Endothelial cell of umbilical vein (primary cell): ENCODE results near the gene PDGFA. TPM values are rescaled to one million over a fixed set of nuclear protein-coding genes. Genes with fewer than 3 reads are reported as not detected.

Experiments
- BruUV-seq: library from RNA; stranded (reverse); fragments of 400-500 nt; replicated peaks from 2 replicates; lab custom pipeline; 2021; lab: Mats Ljungman, UMichigan
- CTCF ChIA-PET: fragments of 300-600, 350-600 bp; sonication (Branson Sonifier 250); formaldehyde crosslinking; loops from one replicate; lab custom pipeline; 2021; ENCODE audit warnings: antibody characterized with exemption, inconsistent platforms; lab: Charles Lee
- POLR2A ChIA-PET: fragments of 300-600, 350-600 bp; sonication (Branson Sonifier 250); formaldehyde crosslinking; loops from one replicate; lab custom pipeline; 2021; ENCODE audit warnings: antibody characterized with exemption, inconsistent platforms; lab: Charles Lee
- DNase-seq: peaks from one replicate; pipeline ENCODE4 v3.0.0-alpha.2; 2011; ENCODE audit warnings: low read depth, low spot score
- FAIRE-seq: peaks from 2 replicates; lab custom pipeline; 2011; peaks lifted over from hg19 to GRCh38; lab: Jason Lieb, UNC
- H2AFZ ChIP-seq: 2 replicates; pipeline ENCODE4 v1.6.0; 2012; ENCODE audit warnings: low read depth, low read length, control low read depth, inconsistent platforms
- H3K27ac ChIP-seq: 2 replicates; pipeline ENCODE4 v1.5.1; 2011; ENCODE audit warnings: low read depth, mild to moderate bottlenecking, control low read depth, low read length, moderate library complexity; ENCODE audit not compliant: insufficient read depth
- H3K27me3 ChIP-seq, 2 experiments: 2 replicates each; pipeline versions ENCODE4 v1.6.0 to v1.6.1; 2011; ENCODE audit warnings: low read length in 2 of 2, mixed read lengths in 1 of 2; ENCODE audit not compliant: control insufficient read depth in 2 of 2, insufficient read depth in 2 of 2
- H3K36me3 ChIP-seq, 2 experiments: 2 replicates in 1 of 2; 3 replicates in 1 of 2; pipeline ENCODE4 v1.5.1; 2011; ENCODE audit warnings: low read length in 2 of 2, mild to moderate bottlenecking in 1 of 2, moderate library complexity in 1 of 2; ENCODE audit not compliant: control insufficient read depth in 2 of 2, insufficient read depth in 2 of 2; ENCODE audit errors: extremely low read depth in 1 of 2
- H3K4me1 ChIP-seq: 3 replicates; pipeline ENCODE4 v1.5.1; 2011; ENCODE audit warnings: mild to moderate bottlenecking, low read length; ENCODE audit not compliant: control insufficient read depth, insufficient read depth; ENCODE audit errors: extremely low read depth
- H3K4me2 ChIP-seq: 2 replicates; pipeline ENCODE4 v1.6.1; 2011; ENCODE audit warnings: low read length, control low read depth, mixed read lengths; ENCODE audit not compliant: insufficient read depth
- H3K4me3 ChIP-seq, 3 experiments: fragments of 200-600 bp in 1 of 3; sonication (generic), shearing (Covaris generic) in 1 of 3; replicated peaks in 1 of 3; 2 replicates each; pipeline ENCODE4 v1.5.1; 2011 to 2016; ENCODE audit warnings: control low read depth in 3 of 3, low read length in 3 of 3, mild to moderate bottlenecking in 2 of 3, inconsistent platforms in 1 of 3, low read depth in 1 of 3, moderate library complexity in 1 of 3; ENCODE audit not compliant: insufficient read depth in 1 of 3
- H3K79me2 ChIP-seq: 2 replicates; pipeline ENCODE4 v1.6.0; 2012; ENCODE audit warnings: low read length, inconsistent platforms; ENCODE audit not compliant: control insufficient read depth, insufficient read depth
- H3K9ac ChIP-seq: replicated peaks from 2 replicates; pipeline ENCODE3; 2011; ENCODE audit warnings: low read length, control low read depth; ENCODE audit not compliant: insufficient read depth; ENCODE audit errors: extremely low read depth
- H3K9me1 ChIP-seq: replicated peaks from 3 replicates; pipeline ENCODE4 v1.6.0; 2011; ENCODE audit warnings: mild to moderate bottlenecking, low read length; ENCODE audit not compliant: control insufficient read depth, insufficient read depth; ENCODE audit errors: extremely low read depth
- H3K9me3 ChIP-seq: replicated peaks from 2 replicates; pipeline ENCODE4 v1.5.1; 2012; ENCODE audit warnings: low read length, inconsistent platforms; ENCODE audit not compliant: control insufficient read depth, insufficient read depth
- H4K20me1 ChIP-seq: replicated peaks from 2 replicates; pipeline ENCODE3; 2011; ENCODE audit warnings: mild to moderate bottlenecking, low read length; ENCODE audit not compliant: control insufficient read depth, insufficient read depth; ENCODE audit errors: extremely low read depth
- EZH2 ChIP-seq: IDR thresholded peaks from 2 replicates; pipeline ENCODE4 v1.6.1; 2012; ENCODE audit warnings: borderline replicate concordance, low read depth, mild to moderate bottlenecking, moderate library complexity, low read length, inconsistent platforms; ENCODE audit not compliant: severe bottlenecking
- FOS ChIP-seq: IDR thresholded peaks from 2 replicates; pipeline ENCODE4 v1.6.1; 2011; ENCODE audit warnings: mild to moderate bottlenecking, low read length, moderate library complexity, borderline replicate concordance; ENCODE audit not compliant: insufficient read depth
- GATA2 ChIP-seq: IDR thresholded peaks from 2 replicates; pipeline ENCODE4 v1.7.0; 2011; ENCODE audit warnings: low read depth, mild to moderate bottlenecking, moderate library complexity, mixed read lengths, low read length; ENCODE audit not compliant: insufficient read length, insufficient read depth
- JUN ChIP-seq: IDR thresholded peaks from 2 replicates; pipeline ENCODE4 v1.6.1; 2011; ENCODE audit warnings: borderline replicate concordance, low read depth; ENCODE audit not compliant: insufficient read length, insufficient read depth
- MYC ChIP-seq: IDR thresholded peaks from one replicate; pipeline ENCODE4 v1.6.1; 2011; ENCODE audit warnings: mild to moderate bottlenecking, low read depth, low read length
- POLR2A ChIP-seq: IDR thresholded peaks from 2 replicates; pipeline ENCODE4 v1.6.1; 2012; ENCODE audit warnings: low read depth, mild to moderate bottlenecking, control low read depth, low read length
- POLR2AphosphoS5 ChIP-seq: IDR thresholded peaks from 2 replicates; pipeline ENCODE4 v1.6.1; 2012; ENCODE audit warnings: low read depth, mild to moderate bottlenecking, control low read depth, low read length, moderate library complexity; ENCODE audit not compliant: insufficient read depth
- dilution Hi-C: fragments of 300-500 bp; cut with MboI; formaldehyde crosslinking; loops from one replicate; pipeline ENCODE4 v1.15.0; 2019; ENCODE audit warnings: low sequenced_read_pairs; ENCODE audit not compliant: extremely low pct_ligation_motif_present
- intact Hi-C: fragments of 100-400 bp; cut with micrococcal nuclease; formaldehyde crosslinking; loops from one replicate; pipeline ENCODE4 v1.10.0; 2022
- polyA plus RNA-seq, 4 experiments: library from polyadenylated mRNA; depleted of rRNA in 3 of 4; stranded (reverse) in 3 of 4; unstranded in 1 of 4; fragments of >200 nt; gene quantifications; 2 replicates each; pipeline versions ENCODE4 v1.2.1 to v1.2.3, GENCODE V29; 2011 to 2012; ENCODE audit warnings: missing spikeins in 1 of 4
- total RNA-seq: library from RNA; stranded (reverse); gene quantifications from 2 replicates; pipeline ENCODE4 v1.2.3, GENCODE V29; 2021
- TF ChIP-seq, protein P1 (sequence below), 2 donors: IDR thresholded peaks; 1 replicate in 1 of 2; 2 replicates in 1 of 2; pipeline ENCODE4 v1.5.1; 2011; ENCODE audit warnings: low read length in 2 of 2, mild to moderate bottlenecking in 2 of 2, moderate library complexity in 2 of 2, control low read depth in 1 of 2, inconsistent platforms in 1 of 2, low read depth in 1 of 2; ENCODE audit not compliant: insufficient read depth in 1 of 2; ENCODE audit errors: extremely low read depth in 1 of 2
- TF ChIP-seq, protein P2 (sequence below): IDR thresholded peaks from 2 replicates; pipeline ENCODE4 v1.6.1; 2011; ENCODE audit not compliant: insufficient read depth, insufficient read length

PDGFA gene
- total and polyA plus RNA-seq, 2 donors (not counting 3 experiments of a cell fraction or from before 2014, with no cell fraction given), result 17.4 to 62.4 TPM

DNA sequence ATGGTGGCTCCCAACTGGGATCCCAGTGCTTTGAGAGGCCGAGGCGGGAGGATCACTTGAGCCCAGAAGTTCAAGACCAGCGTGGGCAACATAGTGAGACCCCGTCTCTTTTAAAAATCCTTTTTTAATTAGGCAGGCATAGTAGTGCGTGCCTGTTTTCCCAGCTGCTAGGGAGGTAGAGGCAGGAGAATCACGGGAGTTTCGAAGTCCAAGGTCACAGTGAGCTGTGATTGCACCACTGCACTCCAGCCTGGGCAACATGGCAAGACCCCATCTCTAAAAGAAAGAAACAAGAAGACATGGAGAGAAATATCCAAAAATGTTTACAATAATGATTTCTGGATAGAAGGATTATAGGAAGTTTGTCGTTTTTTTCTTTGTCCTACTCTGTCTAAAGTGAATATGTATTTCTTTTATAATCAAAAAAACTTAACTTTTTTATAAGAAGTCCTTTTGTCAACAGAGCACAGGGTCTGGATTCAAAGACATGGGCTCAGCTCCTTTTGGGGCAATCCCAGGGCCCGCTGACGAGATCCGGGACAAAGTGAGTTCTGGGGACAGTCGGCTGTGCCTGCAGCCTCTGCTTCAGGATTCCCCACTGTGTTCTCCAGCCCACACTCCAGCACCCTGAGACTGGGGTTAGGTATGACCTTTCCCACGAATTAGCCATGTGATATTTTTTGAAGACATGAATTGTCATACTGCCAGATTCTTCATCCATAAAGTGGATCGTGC, 45.6 kb downstream of the PDGFA start:
- Histone ChIP-seq H2AFZ (no peak overlapping the region), H3K4me2 (no peak overlapping the region), H3K27me3 (no peaks in the 10 kb centered on the region), H3K27ac (no peak overlapping the region), H3K4me3 (no peak overlapping the region), H3K36me3 (no peaks in the 10 kb centered on the region), H3K79me2 (no peaks in the 10 kb centered on the region), H3K4me1 (peaks cover 21% of the 10 kb centered on the region), H3K9me1 (no peaks in the 10 kb centered on the region), H4K20me1 (no peaks in the 10 kb centered on the region), H3K9ac (no peak overlapping the region), H3K9me3 (no peaks in the 10 kb centered on the region)
- intact Hi-C loops, result no loop called here
- POLR2A ChIA-PET, result no interaction called here
- dilution Hi-C loops, result no loop called here
- CTCF ChIA-PET, result no interaction called here
- TF ChIP-seq MYC (no peak), EZH2 (no peak), FOS (no peak), GATA2 (no peak), POLR2A (no peak), JUN (no peak), POLR2AphosphoS5 (no peak)
- TF ChIP-seq, protein P1, sequence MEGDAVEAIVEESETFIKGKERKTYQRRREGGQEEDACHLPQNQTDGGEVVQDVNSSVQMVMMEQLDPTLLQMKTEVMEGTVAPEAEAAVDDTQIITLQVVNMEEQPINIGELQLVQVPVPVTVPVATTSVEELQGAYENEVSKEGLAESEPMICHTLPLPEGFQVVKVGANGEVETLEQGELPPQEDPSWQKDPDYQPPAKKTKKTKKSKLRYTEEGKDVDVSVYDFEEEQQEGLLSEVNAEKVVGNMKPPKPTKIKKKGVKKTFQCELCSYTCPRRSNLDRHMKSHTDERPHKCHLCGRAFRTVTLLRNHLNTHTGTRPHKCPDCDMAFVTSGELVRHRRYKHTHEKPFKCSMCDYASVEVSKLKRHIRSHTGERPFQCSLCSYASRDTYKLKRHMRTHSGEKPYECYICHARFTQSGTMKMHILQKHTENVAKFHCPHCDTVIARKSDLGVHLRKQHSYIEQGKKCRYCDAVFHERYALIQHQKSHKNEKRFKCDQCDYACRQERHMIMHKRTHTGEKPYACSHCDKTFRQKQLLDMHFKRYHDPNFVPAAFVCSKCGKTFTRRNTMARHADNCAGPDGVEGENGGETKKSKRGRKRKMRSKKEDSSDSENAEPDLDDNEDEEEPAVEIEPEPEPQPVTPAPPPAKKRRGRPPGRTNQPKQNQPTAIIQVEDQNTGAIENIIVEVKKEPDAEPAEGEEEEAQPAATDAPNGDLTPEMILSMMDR (IDR thresholded peaks at IDR 0.05; ENCODE audit: extremely low read depth in 1 of 2, insufficient read depth in 1 of 2, low read depth in 1 of 2, low read length in 2 of 2), result no peak
- TF ChIP-seq, protein P2, sequence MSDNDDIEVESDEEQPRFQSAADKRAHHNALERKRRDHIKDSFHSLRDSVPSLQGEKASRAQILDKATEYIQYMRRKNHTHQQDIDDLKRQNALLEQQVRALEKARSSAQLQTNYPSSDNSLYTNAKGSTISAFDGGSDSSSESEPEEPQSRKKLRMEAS, result no peak
- DNase-seq, result no peak
- no peak for FAIRE-seq
- no TSS peak for BruUV-seq
